GM23248 (cell line): ENCODE results near the gene BIK. TPM values are rescaled to one million over a fixed set of nuclear protein-coding genes. Genes with fewer than 3 reads are reported as not detected.
A peak's percentile ranks its signal among the peaks of the same experiment; 100 is the strongest.

Source experiments
- DNase-seq: peaks from one replicate; pipeline ENCODE4 v3.0.0-alpha.2; 2015
- H2AFZ ChIP-seq: fragments of 200-600 bp; sonication (generic); 2 replicates; pipeline ENCODE4 v1.6.1; 2016; ENCODE audit warnings: antibody characterized with exemption
- H3F3A ChIP-seq: fragments of 200-600 bp; sonication (generic); 2 replicates; pipeline ENCODE4 v1.6.1; 2016; ENCODE audit warnings: mild to moderate bottlenecking, antibody characterized with exemption, mixed run types; ENCODE audit not compliant: insufficient read depth
- H3K27ac ChIP-seq: fragments of 200-600 bp; sonication (generic); 2 replicates; pipeline ENCODE4 v1.5.1; 2016; ENCODE audit warnings: mild to moderate bottlenecking
- H3K27me3 ChIP-seq: fragments of 200-600 bp; sonication (generic); replicated peaks from 2 replicates; pipeline ENCODE4 v1.6.1; 2016; ENCODE audit warnings: mild to moderate bottlenecking; ENCODE audit not compliant: insufficient read depth
- H3K36me3 ChIP-seq: fragments of 200-600 bp; sonication (generic); 2 replicates; pipeline ENCODE4 v1.6.1; 2016; ENCODE audit warnings: low read depth, mild to moderate bottlenecking
- H3K4me1 ChIP-seq: fragments of 200-600 bp; sonication (generic); 2 replicates; pipeline ENCODE4 v1.6.1; 2016; ENCODE audit warnings: mild to moderate bottlenecking; ENCODE audit not compliant: insufficient read depth
- H3K4me2 ChIP-seq: fragments of 200-600 bp; sonication (generic); one replicate; pipeline ENCODE4 v1.6.1; 2016; ENCODE audit warnings: mild to moderate bottlenecking; ENCODE audit not compliant: unreplicated experiment
- H3K4me3 ChIP-seq: fragments of 200-600 bp; sonication (generic); 2 replicates; pipeline ENCODE4 v1.5.1; 2016; ENCODE audit warnings: mild to moderate bottlenecking
- H3K79me2 ChIP-seq: fragments of 200-600 bp; sonication (generic); 2 replicates; pipeline ENCODE4 v1.6.1; 2016; ENCODE audit warnings: mild to moderate bottlenecking; ENCODE audit not compliant: insufficient read depth
- H3K9ac ChIP-seq: fragments of 200-600 bp; sonication (generic); 2 replicates; pipeline ENCODE4 v1.6.1; 2016; ENCODE audit warnings: mild to moderate bottlenecking
- H3K9me2 ChIP-seq: fragments of 200-600 bp; sonication (generic); 2 replicates; pipeline ENCODE4 v1.6.1; 2016; ENCODE audit warnings: mixed run types, mild to moderate bottlenecking, moderate library complexity; ENCODE audit not compliant: insufficient read depth
- H3K9me3 ChIP-seq: fragments of 200-600 bp; sonication (generic); one replicate; pipeline ENCODE4 v1.6.1; 2017; ENCODE audit warnings: low read depth
- H4K20me1 ChIP-seq: fragments of 200-600 bp; sonication (generic); 2 replicates; pipeline ENCODE4 v1.6.0; 2016; ENCODE audit not compliant: insufficient read depth
- EZH2 ChIP-seq: fragments of 200-600 bp; sonication (generic); IDR thresholded peaks from 2 replicates; pipeline ENCODE4 v1.6.1; 2018; ENCODE audit warnings: antibody characterized with exemption, mild to moderate bottlenecking; ENCODE audit not compliant: insufficient read depth, poor library complexity, severe bottlenecking
- EZH2phosphoT487 ChIP-seq: fragments of 200-600 bp; sonication (generic); IDR thresholded peaks from 2 replicates; pipeline ENCODE4 v1.6.1; 2018; ENCODE audit warnings: antibody characterized with exemption, moderate library complexity, mild to moderate bottlenecking, low read depth; ENCODE audit not compliant: insufficient read depth
- WGBS, 2 experiments: methylation state at CpG; one replicate each; pipeline ENCODE4 v1.1.6; 2015 to 2017; ENCODE audit warnings: low lambda C conversion rate in 2 of 2, low coverage in 1 of 2; ENCODE audit errors: missing lambda C conversion rate in 2 of 2; 5-methylcytosine and 5-hydroxymethylcytosine counted together
- in situ Hi-C: fragments of 300-500 bp; cut with MboI; formaldehyde crosslinking; loops from 2 replicates; pipeline ENCODE4 v1.15.0; 2020
- polyA plus RNA-seq: library from polyadenylated mRNA; unstranded; fragments of >200 nt; fragmentation: Nextera tagmentation; extraction: Ambion mirVana; gene quantifications from 2 replicates; pipeline ENCODE4 v1.2.1, GENCODE V29; 2016
- total RNA-seq: library from RNA; depleted of rRNA; stranded (reverse); fragments of >200 nt; shearing (Covaris generic); gene quantifications from 2 replicates; pipeline ENCODE4 v1.2.3, GENCODE V29; 2014

BIK gene
- total and polyA plus RNA-seq, 2 experiments from 2014 or later: not detected

DNA sequence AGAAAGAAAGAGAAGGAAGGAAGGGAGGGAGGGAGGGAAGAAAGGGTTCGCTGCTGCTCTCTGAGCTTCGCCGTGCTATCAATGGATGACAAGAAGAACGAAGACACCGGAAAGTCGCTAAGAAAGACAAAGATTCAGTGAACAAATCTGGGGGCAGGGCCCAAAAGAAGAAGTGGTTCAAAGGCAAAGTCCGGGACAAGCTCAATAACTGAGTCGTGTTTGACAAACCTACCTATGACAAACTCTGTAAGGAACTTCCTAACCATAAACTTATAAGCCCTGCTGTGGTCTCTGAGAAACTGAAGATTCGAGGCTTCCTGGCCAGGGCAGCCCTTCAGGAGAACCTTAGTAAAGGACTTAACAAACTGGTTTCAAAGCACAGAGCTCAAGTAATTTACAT, 18.5 kb upstream of the BIK start:
- no peak for TF ChIP-seq EZH2phosphoT487
- TF ChIP-seq EZH2: no peak
- no peak for DNase-seq
- H3K36me3 ChIP-seq: no peaks in the 10 kb centered on the region

DNA sequence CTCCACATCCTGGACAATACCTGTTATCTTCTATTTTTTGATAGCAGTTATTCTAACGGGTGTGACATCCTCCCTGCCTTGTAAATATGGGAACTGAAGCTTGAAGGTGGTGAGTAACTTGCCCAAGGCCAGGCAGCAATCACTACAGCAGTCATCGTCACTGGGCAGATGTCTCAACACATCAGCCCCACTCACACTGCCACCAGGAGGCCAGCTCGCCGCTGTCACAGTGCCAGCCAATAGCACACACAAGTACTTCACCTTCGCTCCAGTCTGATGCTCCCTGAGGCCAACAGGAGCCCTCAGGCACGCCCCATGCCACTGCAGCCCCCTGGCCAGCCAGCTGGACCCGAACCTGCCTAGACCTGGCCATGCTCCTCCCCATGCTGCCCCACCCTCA, 16.5 kb upstream of the BIK start:
- no peaks in the 10 kb centered on the region for H4K20me1 ChIP-seq
- in situ Hi-C loops: no loop called here
- no peaks in the 10 kb centered on the region for H3F3A ChIP-seq
- H3K4me3 ChIP-seq: no peak overlapping the region
- H3K9me3 ChIP-seq: no peaks in the 10 kb centered on the region
- no peak overlapping the region for H3K27ac ChIP-seq
- H3K4me2 ChIP-seq: no peak overlapping the region
- no peaks in the 10 kb centered on the region for H3K79me2 ChIP-seq
- H3K36me3 ChIP-seq: no peaks in the 10 kb centered on the region
- no peaks in the 10 kb centered on the region for H3K9me2 ChIP-seq
- H3K4me1 ChIP-seq: no peaks in the 10 kb centered on the region
- TF ChIP-seq EZH2 (no peak), EZH2phosphoT487 (no peak)
- H3K27me3 ChIP-seq: no peaks in the 10 kb centered on the region
- no peak overlapping the region for H3K9ac ChIP-seq
- H2AFZ ChIP-seq: no peak overlapping the region
- 35 to 37% methylated on average over 7 of the region's 7 CpGs for WGBS, 2 experiments
- peak; percentile 71 for DNase-seq

More for the DNA sequence above, 18.5 kb upstream of the BIK start:
- no peaks in the 10 kb centered on the region for H3K4me1 ChIP-seq
- WGBS, 2 experiments: 74 to 75% methylated on average over 6 to 9 of the region's 9 CpGs
- no peak overlapping the region for H3K9ac ChIP-seq
- no peak overlapping the region for H3K27ac ChIP-seq
- H3K4me3 ChIP-seq: no peak overlapping the region
- no peaks in the 10 kb centered on the region for H4K20me1 ChIP-seq
- no peak overlapping the region for H3K4me2 ChIP-seq
- no peaks in the 10 kb centered on the region for H3K9me2 ChIP-seq
- H3K9me3 ChIP-seq: no peaks in the 10 kb centered on the region
- H2AFZ ChIP-seq: no peak overlapping the region
- in situ Hi-C loops: no loop called here
- no peaks in the 10 kb centered on the region for H3K79me2 ChIP-seq
- H3F3A ChIP-seq: no peaks in the 10 kb centered on the region
- H3K27me3 ChIP-seq: no peaks in the 10 kb centered on the region

DNA sequence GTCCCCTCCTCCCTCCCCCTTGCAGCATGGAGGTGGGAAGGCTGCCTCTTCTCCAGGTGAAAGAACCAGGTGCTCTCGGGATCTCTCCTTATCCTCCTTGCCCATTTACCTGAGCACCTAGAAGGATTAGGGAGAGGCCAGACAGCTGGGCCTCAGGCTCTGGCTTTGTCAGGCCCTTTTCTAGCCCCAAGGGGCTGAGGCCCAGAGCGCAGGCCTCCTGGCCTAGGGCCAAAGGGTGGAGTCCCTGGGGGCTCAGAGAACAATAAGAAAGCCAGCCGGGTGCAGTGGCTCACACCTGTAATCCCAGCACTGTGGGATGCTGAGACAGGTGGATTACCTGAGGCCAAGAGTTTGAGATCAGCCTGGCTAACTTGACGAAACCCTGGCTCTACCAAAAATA, 16.0 kb upstream of the BIK start:
- in situ Hi-C loops: no loop called here
- no peaks in the 10 kb centered on the region for H3F3A ChIP-seq
- H3K27me3 ChIP-seq: no peaks in the 10 kb centered on the region
- no peaks in the 10 kb centered on the region for H4K20me1 ChIP-seq
- no peak overlapping the region for H2AFZ ChIP-seq
- no peak for DNase-seq
- H3K27ac ChIP-seq: no peak overlapping the region
- H3K4me1 ChIP-seq: no peaks in the 10 kb centered on the region
- H3K4me2 ChIP-seq: no peak overlapping the region
- H3K4me3 ChIP-seq: no peak overlapping the region
- H3K79me2 ChIP-seq: no peaks in the 10 kb centered on the region
- no peaks in the 10 kb centered on the region for H3K36me3 ChIP-seq
- no peaks in the 10 kb centered on the region for H3K9me3 ChIP-seq
- TF ChIP-seq EZH2: no peak
- TF ChIP-seq EZH2phosphoT487: no peak
- no peaks in the 10 kb centered on the region for H3K9me2 ChIP-seq
- WGBS, 2 experiments: 68 to 72% methylated on average over 4 of the region's 4 CpGs
- no peak overlapping the region for H3K9ac ChIP-seq

DNA sequence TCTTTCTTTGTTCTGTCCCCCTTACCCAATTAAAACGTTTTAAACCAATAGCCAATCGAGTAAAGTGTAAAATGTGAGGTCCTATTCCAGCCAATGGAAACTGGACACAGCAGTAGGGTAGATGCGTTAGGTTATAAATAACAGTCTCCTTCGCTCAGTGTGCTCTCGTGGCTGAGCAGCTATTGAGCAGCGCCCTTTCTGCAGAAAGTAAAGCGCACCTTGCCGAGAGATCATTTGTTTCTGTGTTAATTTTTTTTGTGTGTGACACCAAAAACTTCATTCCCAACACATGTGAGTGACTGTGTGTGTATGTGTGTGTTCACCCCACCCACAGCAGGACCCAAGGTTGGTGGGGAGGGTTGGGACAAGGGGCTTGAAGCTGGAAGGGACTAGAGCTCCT, 14.1 kb upstream of the BIK start:
- no peak overlapping the region for H3K4me3 ChIP-seq
- H3K79me2 ChIP-seq: no peaks in the 10 kb centered on the region
- no peak for TF ChIP-seq EZH2phosphoT487
- no peak overlapping the region for H3K27ac ChIP-seq
- H3K4me2 ChIP-seq: no peak overlapping the region
- no peaks in the 10 kb centered on the region for H3F3A ChIP-seq
- no peak overlapping the region for H3K9ac ChIP-seq
- no peak overlapping the region for H2AFZ ChIP-seq
- no peaks in the 10 kb centered on the region for H3K9me3 ChIP-seq
- H3K4me1 ChIP-seq: no peaks in the 10 kb centered on the region
- 81 to 89% methylated on average over 8 of the region's 8 CpGs for WGBS, 2 experiments
- no peaks in the 10 kb centered on the region for H4K20me1 ChIP-seq
- no peaks in the 10 kb centered on the region for H3K27me3 ChIP-seq
- H3K9me2 ChIP-seq: no peaks in the 10 kb centered on the region
- in situ Hi-C loops: no loop called here
- no peaks in the 10 kb centered on the region for H3K36me3 ChIP-seq
- DNase-seq: no peak

DNA sequence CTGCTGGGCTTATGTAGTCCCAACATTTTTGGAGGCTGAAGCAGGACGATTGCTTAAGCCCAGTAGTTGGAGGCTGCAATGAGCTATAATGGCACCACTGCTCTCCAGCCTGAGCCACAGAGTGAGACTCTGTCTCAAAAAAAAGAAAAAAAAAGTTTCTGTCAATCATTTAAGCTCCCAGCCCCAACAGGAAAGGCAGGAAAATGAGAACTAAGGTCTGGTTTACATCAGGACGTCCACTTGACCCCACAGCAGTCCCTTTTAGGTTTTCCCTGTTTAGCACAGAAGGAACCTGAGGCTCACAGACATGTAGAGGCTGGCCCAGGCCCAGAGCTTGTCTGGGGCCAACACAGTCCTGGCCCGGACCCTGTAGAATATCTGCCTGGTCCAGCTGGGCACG, 12.2 kb upstream of the BIK start:
- in situ Hi-C loops: no loop called here

More for the DNA sequence above, 12.2 kb upstream of the BIK start:
- Histone ChIP-seq H3K36me3 (no peaks in the 10 kb centered on the region), H3K27ac (no peak overlapping the region), H3K9me3 (no peaks in the 10 kb centered on the region), H3K4me3 (no peak overlapping the region), H2AFZ (no peak overlapping the region), H3K4me2 (no peak overlapping the region), H3K79me2 (no peaks in the 10 kb centered on the region), H3F3A (no peaks in the 10 kb centered on the region), H3K9me2 (no peaks in the 10 kb centered on the region), H3K9ac (no peak overlapping the region), H3K27me3 (no peaks in the 10 kb centered on the region), H3K4me1 (no peaks in the 10 kb centered on the region), H4K20me1 (no peaks in the 10 kb centered on the region)
- WGBS, 2 experiments: 44 to 48% methylated on average over 4 of the region's 4 CpGs
- no peak for DNase-seq
- TF ChIP-seq EZH2: no peak
- no peak for TF ChIP-seq EZH2phosphoT487
